Panc1 (cell line): ENCODE results near the gene CHTF8. TPM values are rescaled to one million over a fixed set of nuclear protein-coding genes. Genes with fewer than 3 reads are reported as not detected.

Experiments
- ATAC-seq: fragments of 200-7000 bp; cut with Tn5 transposase; 2 replicates; pipeline ENCODE4 v1.9.1; 2020; ENCODE audit warnings: mild to moderate bottlenecking, moderate library complexity
- BruUV-seq: library from RNA; stranded (reverse); fragments of 400-500 nt; replicated peaks from 2 replicates; lab custom pipeline; 2021; lab: Mats Ljungman, UMichigan
- CTCF ChIA-PET: fragments of 300-600 bp; sonication (Branson Sonifier 250); formaldehyde crosslinking; loops from one replicate; lab custom pipeline; 2022; ENCODE audit warnings: antibody characterized with exemption; lab: Charles Lee
- POLR2A ChIA-PET: fragments of 300-600 bp; sonication (Branson Sonifier 250); formaldehyde crosslinking; loops from one replicate; lab custom pipeline; 2022; ENCODE audit warnings: antibody characterized with exemption; lab: Charles Lee
- DNase-seq: peaks from one replicate; pipeline ENCODE4 v3.0.0-alpha.2; 2010; ENCODE audit warnings: low read depth, low spot score
- H3K27ac ChIP-seq: 2 replicates; pipeline ENCODE4 v1.5.1; 2011; ENCODE audit warnings: mild to moderate bottlenecking, low read length, inconsistent platforms
- H3K27me3 ChIP-seq: fragments of 200-500 bp; sonication (Bioruptor generic); 2 replicates; pipeline ENCODE4 v1.6.0; 2014; ENCODE audit warnings: low read length, inconsistent platforms; ENCODE audit not compliant: control insufficient read depth, insufficient read depth
- H3K36me3 ChIP-seq: fragments of 200-500 bp; sonication (Bioruptor generic); 2 replicates; pipeline ENCODE4 v1.5.1; 2014; ENCODE audit warnings: inconsistent platforms, mild to moderate bottlenecking, low read length, moderate library complexity; ENCODE audit not compliant: control insufficient read depth, insufficient read depth
- H3K4me1 ChIP-seq: 2 replicates; pipeline ENCODE4 v1.5.1; 2011; ENCODE audit warnings: inconsistent platforms, mild to moderate bottlenecking, low read length, moderate library complexity; ENCODE audit not compliant: control insufficient read depth, insufficient read depth
- H3K4me3 ChIP-seq, 2 experiments: 2 replicates each; pipeline ENCODE4 v1.5.1; 2011 to 2012; ENCODE audit warnings: low read depth in 2 of 2, low read length in 2 of 2, mild to moderate bottlenecking in 2 of 2, inconsistent platforms in 1 of 2, moderate library complexity in 1 of 2
- H3K9me3 ChIP-seq: fragments of 200-500 bp; sonication (Bioruptor generic); 2 replicates; pipeline ENCODE4 v1.5.1; 2014; ENCODE audit warnings: low read depth, mild to moderate bottlenecking, inconsistent platforms, low read length, moderate library complexity; ENCODE audit not compliant: control insufficient read depth, insufficient read depth
- POLR2AphosphoS5 ChIP-seq: IDR thresholded peaks from 2 replicates; pipeline ENCODE4 v1.6.1; 2012; ENCODE audit warnings: mild to moderate bottlenecking, low read depth, low read length, moderate library complexity
- SIN3A ChIP-seq: IDR thresholded peaks from 2 replicates; pipeline ENCODE4 v1.6.1; 2012; ENCODE audit warnings: low read depth, mild to moderate bottlenecking, low read length, moderate library complexity, borderline replicate concordance; ENCODE audit not compliant: insufficient read depth
- TCF7L2 ChIP-seq: IDR thresholded peaks from 2 replicates; pipeline ENCODE4 v1.6.1; 2011; ENCODE audit warnings: mild to moderate bottlenecking, low read depth, low read length, inconsistent platforms
- in situ Hi-C: cut with HindIII; loops from 2 replicates; pipeline ENCODE4 v1.10.0; 2016; ENCODE audit warnings: low sequenced_read_pairs, low pct_unique_long_range_greater_than_20kb
- intact Hi-C: fragments of 100-400 bp; cut with micrococcal nuclease; formaldehyde crosslinking; loops from one replicate; pipeline ENCODE4 v1.10.0; 2022; ENCODE audit not compliant: unreplicated experiment
- total RNA-seq: library from RNA; stranded (reverse); gene quantifications from one replicate; pipeline ENCODE4 v1.2.1, GENCODE V29; 2021; ENCODE audit not compliant: unreplicated experiment
- TF ChIP-seq, protein P1 (sequence below): fragments of 450-650 bp; IDR thresholded peaks from 2 replicates; pipeline ENCODE4 v1.5.1; 2017; ENCODE audit warnings: mild to moderate bottlenecking
- TF ChIP-seq, protein P2 (sequence below), 2 experiments: IDR thresholded peaks; 2 replicates each; pipeline ENCODE4 v1.6.1; 2011 to 2012; ENCODE audit warnings: low read depth in 2 of 2, control low read depth in 1 of 2, low read length in 1 of 2, mild to moderate bottlenecking in 1 of 2, moderate library complexity in 1 of 2; ENCODE audit not compliant: insufficient read depth in 1 of 2

CHTF8 gene
- total RNA-seq, 1 experiment from 2014 or later = 116 TPM

DNA sequence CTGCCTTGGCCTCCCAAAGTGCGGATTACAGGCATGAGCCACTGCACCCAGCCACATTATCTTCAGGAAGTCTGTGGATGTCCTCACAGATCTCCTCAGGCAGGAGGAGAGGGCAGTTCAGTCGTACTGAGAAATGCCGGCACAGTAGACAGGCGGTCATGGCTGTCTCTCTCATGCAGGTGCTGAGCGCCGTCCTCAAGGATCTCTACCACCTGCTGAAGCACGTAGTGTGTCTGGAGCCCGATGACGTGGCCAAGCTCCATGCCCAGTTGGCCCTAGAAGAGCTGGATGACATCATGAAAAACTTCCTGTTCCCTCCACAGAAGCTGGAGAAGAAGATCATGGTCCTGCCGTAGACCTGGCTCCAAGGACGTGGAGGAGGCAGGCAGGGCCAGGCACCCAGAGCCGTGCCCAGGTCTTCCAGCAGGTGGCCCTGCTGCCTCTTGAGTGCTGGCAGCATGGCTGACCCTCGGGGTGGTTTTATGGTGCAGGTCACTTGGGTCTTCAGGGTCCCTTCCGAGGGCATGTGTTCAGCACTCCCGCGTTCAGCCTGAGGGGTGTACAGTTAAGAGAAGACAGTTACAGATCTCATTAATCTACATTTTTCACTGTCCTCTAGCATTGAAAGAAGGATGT is 49.0 kb downstream of the CHTF8 start:
- POLR2A ChIA-PET = no interaction called here
- DNase-seq (no peak), ATAC-seq (no peak)
- H3K27ac ChIP-seq = no peak overlapping the region
- intact Hi-C loops (no loop called here), in situ Hi-C loops (no loop called here)
- H3K9me3 ChIP-seq = no peaks in the 10 kb centered on the region
- TF ChIP-seq TCF7L2 (no peak), POLR2AphosphoS5 (no peak), SIN3A (no peak)
- TF ChIP-seq, protein P1, sequence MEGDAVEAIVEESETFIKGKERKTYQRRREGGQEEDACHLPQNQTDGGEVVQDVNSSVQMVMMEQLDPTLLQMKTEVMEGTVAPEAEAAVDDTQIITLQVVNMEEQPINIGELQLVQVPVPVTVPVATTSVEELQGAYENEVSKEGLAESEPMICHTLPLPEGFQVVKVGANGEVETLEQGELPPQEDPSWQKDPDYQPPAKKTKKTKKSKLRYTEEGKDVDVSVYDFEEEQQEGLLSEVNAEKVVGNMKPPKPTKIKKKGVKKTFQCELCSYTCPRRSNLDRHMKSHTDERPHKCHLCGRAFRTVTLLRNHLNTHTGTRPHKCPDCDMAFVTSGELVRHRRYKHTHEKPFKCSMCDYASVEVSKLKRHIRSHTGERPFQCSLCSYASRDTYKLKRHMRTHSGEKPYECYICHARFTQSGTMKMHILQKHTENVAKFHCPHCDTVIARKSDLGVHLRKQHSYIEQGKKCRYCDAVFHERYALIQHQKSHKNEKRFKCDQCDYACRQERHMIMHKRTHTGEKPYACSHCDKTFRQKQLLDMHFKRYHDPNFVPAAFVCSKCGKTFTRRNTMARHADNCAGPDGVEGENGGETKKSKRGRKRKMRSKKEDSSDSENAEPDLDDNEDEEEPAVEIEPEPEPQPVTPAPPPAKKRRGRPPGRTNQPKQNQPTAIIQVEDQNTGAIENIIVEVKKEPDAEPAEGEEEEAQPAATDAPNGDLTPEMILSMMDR = no peak; the same call in 1 of the 2 replicates
- TF ChIP-seq, protein P2, sequence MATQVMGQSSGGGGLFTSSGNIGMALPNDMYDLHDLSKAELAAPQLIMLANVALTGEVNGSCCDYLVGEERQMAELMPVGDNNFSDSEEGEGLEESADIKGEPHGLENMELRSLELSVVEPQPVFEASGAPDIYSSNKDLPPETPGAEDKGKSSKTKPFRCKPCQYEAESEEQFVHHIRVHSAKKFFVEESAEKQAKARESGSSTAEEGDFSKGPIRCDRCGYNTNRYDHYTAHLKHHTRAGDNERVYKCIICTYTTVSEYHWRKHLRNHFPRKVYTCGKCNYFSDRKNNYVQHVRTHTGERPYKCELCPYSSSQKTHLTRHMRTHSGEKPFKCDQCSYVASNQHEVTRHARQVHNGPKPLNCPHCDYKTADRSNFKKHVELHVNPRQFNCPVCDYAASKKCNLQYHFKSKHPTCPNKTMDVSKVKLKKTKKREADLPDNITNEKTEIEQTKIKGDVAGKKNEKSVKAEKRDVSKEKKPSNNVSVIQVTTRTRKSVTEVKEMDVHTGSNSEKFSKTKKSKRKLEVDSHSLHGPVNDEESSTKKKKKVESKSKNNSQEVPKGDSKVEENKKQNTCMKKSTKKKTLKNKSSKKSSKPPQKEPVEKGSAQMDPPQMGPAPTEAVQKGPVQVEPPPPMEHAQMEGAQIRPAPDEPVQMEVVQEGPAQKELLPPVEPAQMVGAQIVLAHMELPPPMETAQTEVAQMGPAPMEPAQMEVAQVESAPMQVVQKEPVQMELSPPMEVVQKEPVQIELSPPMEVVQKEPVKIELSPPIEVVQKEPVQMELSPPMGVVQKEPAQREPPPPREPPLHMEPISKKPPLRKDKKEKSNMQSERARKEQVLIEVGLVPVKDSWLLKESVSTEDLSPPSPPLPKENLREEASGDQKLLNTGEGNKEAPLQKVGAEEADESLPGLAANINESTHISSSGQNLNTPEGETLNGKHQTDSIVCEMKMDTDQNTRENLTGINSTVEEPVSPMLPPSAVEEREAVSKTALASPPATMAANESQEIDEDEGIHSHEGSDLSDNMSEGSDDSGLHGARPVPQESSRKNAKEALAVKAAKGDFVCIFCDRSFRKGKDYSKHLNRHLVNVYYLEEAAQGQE (IDR thresholded peaks at IDR 0.05; ENCODE audit: insufficient read depth in 1 of 2, low read depth in 2 of 2, low read length in 1 of 2) = no peak
- no peaks in the 10 kb centered on the region for H3K4me1 ChIP-seq
- no TSS peak for BruUV-seq
- H3K27me3 ChIP-seq = no peaks in the 10 kb centered on the region
- CTCF ChIA-PET = no interaction called here
- no peak overlapping the region for H3K4me3 ChIP-seq
- H3K36me3 ChIP-seq = no peaks in the 10 kb centered on the region

DNA sequence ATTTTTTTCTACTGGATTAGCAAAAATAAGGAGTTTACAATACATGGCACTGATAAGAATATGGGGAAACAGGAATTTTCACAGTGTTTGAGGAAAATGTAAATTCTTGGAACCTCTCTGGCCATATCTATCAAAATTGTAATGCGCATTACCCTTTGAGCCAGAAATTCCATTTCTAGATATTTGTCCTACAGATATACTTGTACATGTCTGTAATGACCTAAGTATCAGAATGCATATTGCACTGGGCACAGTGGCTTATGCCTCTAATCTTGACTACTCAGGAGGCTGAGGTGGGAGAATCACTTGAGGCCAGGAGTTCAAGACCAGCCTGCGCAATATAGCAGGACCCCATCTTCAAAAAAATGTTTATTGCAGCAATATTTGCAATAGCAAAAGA is 52.7 kb downstream of the CHTF8 start:
- intact Hi-C loops = no loop called here
- no peak for DNase-seq
- Histone ChIP-seq H3K36me3 (no peaks in the 10 kb centered on the region), H3K27me3 (no peaks in the 10 kb centered on the region), H3K4me1 (peaks cover 9% of the 10 kb centered on the region), H3K27ac (no peak overlapping the region), H3K4me3 (no peak overlapping the region), H3K9me3 (no peaks in the 10 kb centered on the region)
- in situ Hi-C loops = no loop called here
- POLR2A ChIA-PET = interaction anchor here (0.6 kb wide), 1 partner anchor 13 kb away, joined by 4 read pairs; no protein-coding TSS in a partner anchor
- CTCF ChIA-PET = no interaction called here
- TF ChIP-seq TCF7L2 = no peak
- TF ChIP-seq POLR2AphosphoS5 = no peak
- TF ChIP-seq, protein P2 (IDR thresholded peaks at IDR 0.05; ENCODE audit: insufficient read depth in 1 of 2, low read depth in 2 of 2, low read length in 1 of 2) = no peak
- TF ChIP-seq, protein P1 = no peak
- no peak for TF ChIP-seq SIN3A
- BruUV-seq = no TSS peak
- ATAC-seq = no peak
